Astrocyte of the spinal cord (primary cell): ENCODE measurements around the gene GNAQ.

ENCODE experiments used
- DNase-seq: peaks from one replicate; pipeline ENCODE4 v3.0.0; 2011; ENCODE audit warnings: low read depth, low spot score
- H3K4me3 ChIP-seq: 2 replicates; pipeline ENCODE4 v1.5.1; 2011; ENCODE audit warnings: low read depth, mild to moderate bottlenecking, low read length, moderate library complexity
- CTCF ChIP-seq: IDR thresholded peaks from 2 replicates; pipeline ENCODE4 v1.5.1; 2012; ENCODE audit warnings: low read depth, mild to moderate bottlenecking, low read length, inconsistent platforms
- in situ Hi-C: cut with HindIII; loops from 2 replicates; pipeline ENCODE4 v1.10.0; 2017; ENCODE audit warnings: low sequenced_read_pairs

Gene GNAQ

GRCh38 chr9:77714077-77714549 is 317.5 kb downstream of the GNAQ start:
- in situ Hi-C loops: no loop called here
- TF ChIP-seq CTCF: no peak
- no peak overlapping the region for H3K4me3 ChIP-seq
- peak; percentile 60 for DNase-seq

- peak; percentile 87 for DNase-seq
- TF ChIP-seq CTCF: no peak
- in situ Hi-C loops: no loop called here
- no peak overlapping the region for H3K4me3 ChIP-seq
Measured at GRCh38 chr9:77712533-77713130, 319.0 kb downstream of the GNAQ start.

GRCh38 chr9:77710965-77711648 is 320.5 kb downstream of the GNAQ start:
- TF ChIP-seq CTCF: no peak
- DNase-seq: no peak

GRCh38 chr9:77710316-77710715 is 321.3 kb downstream of the GNAQ start:
- in situ Hi-C loops: no loop called here
- DNase-seq: no peak
- H3K4me3 ChIP-seq: no peak overlapping the region
- TF ChIP-seq CTCF: no peak

More at GRCh38 chr9:77710965-77711648, 320.5 kb downstream of the GNAQ start:
- H3K4me3 ChIP-seq: no peak overlapping the region
- in situ Hi-C loops: no loop called here

GRCh38 chr9:77708064-77708815 is 323.4 kb downstream of the GNAQ start:
- peak; percentile 69 for DNase-seq
- TF ChIP-seq CTCF: no peak
- H3K4me3 ChIP-seq: no peak overlapping the region
- in situ Hi-C loops: no loop called here

- peak; percentile 97 for DNase-seq
- in situ Hi-C loops: no loop called here
- no peak overlapping the region for H3K4me3 ChIP-seq
- no peak for TF ChIP-seq CTCF
Measured at GRCh38 chr9:77707383-77708063, 324.1 kb downstream of the GNAQ start.
